NCI-H2196 (cell line): ENCODE measurements around the gene VSTM4.

ENCODE experiments used
- DNase-seq: peaks from one replicate; lab custom pipeline; 2025; ENCODE audit not compliant: unreplicated experiment; lab: John Stamatoyannopoulos, UW

Gene VSTM4

GRCh38 chr10:49143249-49143648 is 27.9 kb upstream of the VSTM4 start:
- DNase-seq, result no peak

DNA sequence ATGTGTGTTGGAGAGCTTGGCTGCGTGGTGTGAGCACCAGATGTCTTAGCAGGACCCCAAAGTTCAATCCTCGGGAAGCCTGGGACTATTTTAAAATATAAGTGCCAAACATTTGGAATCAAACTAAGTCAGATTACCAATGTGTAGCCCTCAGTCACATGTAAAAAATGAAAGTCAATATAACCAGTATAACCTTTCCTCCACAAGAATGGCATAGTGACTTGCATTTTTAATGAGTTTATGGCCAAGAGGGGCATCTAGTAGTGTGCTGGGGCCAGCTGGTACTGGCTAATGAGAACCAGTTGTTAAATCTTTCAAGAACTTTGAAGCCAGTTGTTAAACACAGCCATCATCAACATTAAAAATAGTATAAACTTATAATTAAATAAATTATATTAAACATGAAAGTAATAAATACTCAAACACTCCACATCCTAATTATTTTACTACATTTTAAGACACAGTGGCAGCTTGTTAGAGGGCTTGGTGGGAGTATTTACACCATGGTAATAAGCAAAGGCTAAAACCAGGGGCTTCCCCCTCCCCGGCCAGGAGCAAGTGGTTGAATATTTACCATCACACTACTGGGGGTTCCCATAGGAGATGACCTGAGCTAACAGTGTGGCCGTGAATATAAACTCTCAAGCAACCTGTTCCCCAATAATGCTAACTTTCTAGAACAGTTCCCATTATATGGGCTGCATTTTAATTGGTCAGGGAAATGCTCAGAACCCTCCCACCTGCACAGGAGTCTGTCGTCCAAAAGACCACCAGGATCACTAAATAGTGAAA is 26.4 kb upstream of the VSTM4 start:
- no peak for DNase-seq

DNA sequence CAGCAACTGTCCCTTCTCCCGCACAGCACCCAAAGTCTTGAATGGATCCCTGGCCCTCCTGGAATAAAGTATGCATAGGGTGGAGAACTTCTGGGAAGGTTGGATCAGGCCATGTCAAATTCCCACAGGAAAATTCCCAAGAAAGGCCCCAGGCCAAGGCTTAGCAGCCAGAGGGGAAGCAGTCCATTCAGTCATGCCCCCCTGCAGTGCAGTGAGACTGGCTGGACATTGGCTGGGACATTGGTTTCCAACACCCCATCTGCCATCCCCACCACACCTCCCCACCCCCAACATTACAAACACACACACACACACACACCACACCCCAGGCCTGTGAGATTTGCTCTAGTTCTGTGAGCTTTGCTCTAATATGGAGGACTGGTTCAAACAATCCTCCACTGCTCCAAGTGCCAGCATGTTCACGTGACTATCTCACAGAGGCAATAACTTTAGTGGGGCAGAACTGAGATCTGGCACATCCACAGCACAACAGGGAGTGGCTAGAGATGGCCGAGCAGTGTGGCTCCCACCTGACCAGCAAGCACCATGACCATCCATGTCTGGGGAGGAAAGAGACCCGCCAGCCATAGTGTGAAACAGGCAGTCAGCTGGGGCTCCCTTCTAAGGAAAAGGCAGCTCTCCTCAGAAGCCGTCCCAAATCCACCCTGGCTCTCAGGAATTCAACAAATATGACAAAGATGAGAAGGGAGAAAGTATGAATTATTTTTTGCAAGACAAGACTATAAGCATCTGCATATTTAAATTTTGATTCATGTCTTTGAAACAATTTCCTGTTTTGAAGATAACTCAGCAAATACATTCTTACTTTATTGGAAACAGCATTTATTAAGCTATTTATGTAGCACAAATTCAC is 25.2 kb upstream of the VSTM4 start:
- DNase-seq, result no peak

GRCh38 chr10:49139846-49140195 is 24.5 kb upstream of the VSTM4 start:
- DNase-seq, result no peak

DNA sequence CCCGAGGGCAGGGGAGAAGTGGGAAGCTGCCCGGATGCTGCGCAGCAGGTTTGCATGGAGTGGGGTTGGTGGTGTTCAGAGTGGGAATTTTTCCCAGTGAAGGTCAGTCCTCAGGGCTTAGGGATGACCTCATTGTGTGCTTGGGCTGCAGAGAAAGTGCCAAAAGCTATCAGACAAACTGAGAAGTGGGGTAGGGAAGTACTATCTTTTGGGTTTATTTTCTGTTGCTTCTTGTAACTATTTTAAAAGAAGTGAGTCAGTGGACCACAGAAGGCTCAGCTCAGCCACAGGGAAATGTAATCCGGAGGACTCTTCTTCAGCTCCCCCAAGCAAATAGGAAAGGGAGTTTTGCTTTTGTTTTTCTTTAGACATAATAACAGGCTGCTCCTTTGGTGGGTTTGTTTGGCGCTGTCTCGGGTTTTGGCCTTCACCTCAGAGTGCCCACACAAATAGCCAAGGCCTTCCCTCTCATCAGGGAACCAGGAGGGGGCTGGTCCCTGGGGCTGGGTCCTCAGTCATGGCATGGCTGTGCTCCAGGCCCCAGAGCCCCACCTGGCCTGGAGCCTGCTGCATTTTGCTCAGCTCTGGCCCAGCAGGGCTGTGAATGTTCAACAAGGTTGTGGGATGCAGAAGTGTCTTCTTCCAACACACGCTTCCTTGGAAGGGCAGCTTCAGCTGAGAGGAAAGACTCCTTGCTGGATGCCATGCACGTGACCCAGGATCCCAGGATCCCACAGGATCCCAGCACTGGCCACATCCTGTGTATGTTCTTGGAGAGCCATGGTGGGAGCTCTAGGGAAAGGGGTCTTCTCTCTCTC is 23.9 kb upstream of the VSTM4 start:
- DNase-seq, result no peak

DNA sequence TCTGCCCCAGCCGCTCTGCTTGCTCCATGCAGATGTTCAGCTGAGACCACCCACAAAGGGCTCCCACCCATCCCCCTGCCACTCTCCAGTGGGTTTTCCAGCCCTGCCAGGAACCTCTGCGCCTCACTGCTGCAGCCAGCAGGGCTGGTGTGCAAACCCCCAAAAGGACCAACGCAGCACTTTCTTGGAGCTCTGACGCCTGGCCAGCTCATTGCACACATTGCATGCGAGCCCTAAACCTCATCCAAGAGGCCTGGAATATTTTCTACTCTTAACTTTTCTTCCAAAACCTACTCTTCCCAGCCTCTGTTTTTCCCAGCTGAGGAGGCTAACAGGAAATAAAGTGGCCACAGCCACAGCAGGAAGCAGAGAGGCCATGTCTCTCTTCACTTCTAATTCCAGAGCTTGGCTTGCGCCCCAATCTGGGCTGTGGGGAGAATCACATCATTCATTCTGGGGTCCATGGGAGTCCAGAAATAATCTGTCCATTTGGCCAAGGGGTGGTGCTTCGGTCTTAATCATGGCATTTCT is 23.1 kb upstream of the VSTM4 start:
- no peak for DNase-seq

DNA sequence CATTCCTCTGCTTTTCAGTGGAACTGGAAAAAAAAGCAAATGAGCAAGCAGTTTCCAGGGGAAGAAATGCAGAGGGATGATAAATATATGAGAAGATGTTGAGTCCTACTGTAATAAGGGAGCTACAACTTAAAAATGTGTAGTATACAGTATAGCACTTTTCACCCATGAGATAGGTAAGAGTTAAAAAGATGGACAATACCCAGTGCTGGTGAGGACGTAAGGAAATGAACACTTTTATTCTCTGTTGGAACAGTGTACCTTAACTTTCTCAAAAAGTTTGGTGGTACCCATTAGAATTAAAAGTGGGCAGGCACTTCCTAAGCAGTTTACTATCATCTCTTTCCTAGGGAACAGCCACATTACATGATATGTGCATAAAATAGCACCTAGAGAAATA is 21.2 kb upstream of the VSTM4 start:
- DNase-seq, result no peak

DNA sequence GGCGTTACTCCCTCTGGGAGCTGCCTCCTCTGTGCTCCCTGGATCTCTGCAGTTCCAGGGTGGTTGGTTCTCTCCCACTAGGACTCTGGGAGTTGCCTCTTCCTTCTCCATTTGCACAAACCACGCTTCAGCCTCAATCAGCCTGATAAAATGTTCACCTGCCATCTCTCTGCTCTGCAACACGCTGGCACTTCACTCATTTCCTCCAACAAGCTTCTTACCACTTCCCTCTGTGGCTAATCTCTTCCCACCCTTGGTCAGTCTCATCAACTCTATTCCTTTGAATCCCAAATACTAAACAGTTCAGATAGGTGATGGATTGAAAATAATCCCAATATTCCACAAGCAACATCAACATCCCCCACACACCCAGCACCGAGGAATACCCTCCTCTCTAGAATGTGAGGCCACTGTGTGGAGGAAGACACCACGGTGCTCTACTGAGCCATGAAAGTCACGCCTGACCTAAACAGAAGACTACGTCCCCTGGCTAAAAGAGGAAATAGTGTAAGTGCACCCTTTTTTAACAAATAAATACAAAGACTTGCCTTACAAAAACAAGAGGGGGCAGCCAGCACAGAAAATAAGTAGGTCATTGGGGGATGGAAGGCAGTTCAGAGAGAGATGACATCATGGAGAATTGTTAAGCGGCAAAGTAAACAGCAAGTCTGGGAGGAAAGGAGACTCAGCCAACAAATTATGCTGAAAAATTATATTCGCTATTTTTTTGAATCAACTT is 20.4 kb upstream of the VSTM4 start:
- no peak for DNase-seq

GRCh38 chr10:49134327-49134726 is 19.0 kb upstream of the VSTM4 start:
- no peak for DNase-seq

- DNase-seq, result no peak
Measured at GRCh38 chr10:49133706-49134248, 18.5 kb upstream of the VSTM4 start, which contains the start of gene FAM170B. Gene FAM170B (minus strand): TSS chr10:49134021. CDS start chr10:49133918, 103 bp downstream.

GRCh38 chr10:49132362-49132737 is 17.0 kb upstream of the VSTM4 start:
- no peak for DNase-seq

GRCh38 chr10:49131507-49132361 is 16.4 kb upstream of the VSTM4 start:
- DNase-seq, result no peak

- DNase-seq, result no peak
Measured at GRCh38 chr10:49129376-49129775, 14.1 kb upstream of the VSTM4 start.

- no peak for DNase-seq
Measured at GRCh38 chr10:49128854-49129253, 13.5 kb upstream of the VSTM4 start.

DNA sequence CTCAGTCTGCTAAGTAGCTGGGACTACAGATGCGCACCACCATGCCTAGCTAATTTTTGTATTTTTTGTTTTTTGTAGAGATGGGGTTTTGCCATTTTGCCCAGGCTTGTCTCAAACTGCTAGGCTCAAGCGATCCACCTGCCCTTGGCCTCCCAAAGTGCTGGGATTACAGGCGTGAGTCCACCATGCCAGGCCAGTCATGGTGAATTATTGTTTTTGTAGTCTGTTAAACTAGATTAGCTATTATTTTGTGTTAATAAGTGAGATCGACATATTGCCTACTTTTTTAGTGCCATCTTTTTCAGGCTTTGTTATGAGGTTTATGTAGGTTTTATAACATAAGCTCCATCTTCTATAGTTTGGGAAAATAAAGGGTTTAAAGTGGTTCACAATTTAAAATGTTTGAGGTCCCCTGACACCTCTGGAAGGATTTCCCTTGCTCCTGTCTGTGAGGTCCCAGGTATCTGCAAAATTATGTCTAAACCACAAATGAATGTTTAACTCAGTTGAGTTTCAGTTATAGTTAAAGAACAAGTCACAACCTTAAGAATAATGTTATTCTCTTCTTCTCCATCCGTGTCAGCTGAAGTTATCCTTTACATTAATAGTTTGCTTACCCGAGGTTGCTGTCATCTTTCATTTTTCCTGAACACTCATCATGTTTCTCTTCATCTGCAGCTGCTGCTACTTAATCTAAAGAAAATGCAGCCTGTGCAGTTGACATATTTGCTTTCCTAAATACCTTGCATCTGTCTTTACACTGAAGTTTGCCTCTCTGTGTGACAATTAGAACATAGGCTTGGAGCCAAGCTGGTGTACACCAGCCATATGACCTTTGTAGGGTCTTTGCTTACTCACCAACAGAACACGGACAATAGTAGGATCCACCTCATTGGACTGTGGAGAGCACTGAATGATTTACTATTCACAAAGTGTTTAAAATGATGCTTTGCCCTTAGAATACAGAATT is 8.9 kb upstream of the VSTM4 start:
- no peak for DNase-seq

GRCh38 chr10:49120911-49121310 is 5.6 kb upstream of the VSTM4 start:
- no peak for DNase-seq

GRCh38 chr10:49119746-49120145 is 4.4 kb upstream of the VSTM4 start:
- no peak for DNase-seq

DNA sequence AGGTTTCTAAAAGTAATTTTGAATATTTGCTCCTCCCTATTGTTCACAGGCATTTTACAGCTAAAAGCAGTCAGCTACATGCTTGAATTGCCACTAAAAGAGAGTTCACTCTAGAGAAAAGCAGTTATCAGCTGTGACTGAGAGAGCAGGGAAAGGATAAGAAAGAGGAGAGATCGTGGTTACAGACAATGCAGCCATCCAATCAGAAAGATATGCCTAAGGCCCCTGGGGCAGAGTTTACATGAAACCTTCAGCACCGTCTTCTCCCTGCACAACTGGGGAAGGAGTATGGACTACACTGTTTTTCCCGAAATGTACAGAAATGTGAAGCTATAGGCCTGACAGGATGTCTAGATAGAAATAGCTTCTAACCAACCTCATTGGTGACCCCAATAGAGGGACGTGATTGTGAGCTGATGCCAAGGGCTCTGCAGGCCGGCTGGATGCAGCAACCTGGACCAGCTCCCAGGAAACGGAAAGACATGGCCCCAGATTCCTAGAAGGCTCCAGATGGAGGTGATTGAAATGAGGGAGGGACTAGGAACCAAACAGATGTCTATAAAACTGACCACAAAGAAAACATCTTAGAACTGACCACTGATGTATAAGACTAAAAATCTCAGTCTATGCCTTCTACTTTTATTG is 3.2 kb upstream of the VSTM4 start:
- no peak for DNase-seq
